ENCODE data around the gene EPHB3.
A peak's percentile ranks its signal among the peaks of the same experiment; 100 is the strongest.

Gene EPHB3

GRCh38 chr3:184543843-184544512 lies 17.6 kb upstream of the EPHB3 start:
- peak; percentile 86 for DNase-seq (ENCODE audit: low spot score)

DNA sequence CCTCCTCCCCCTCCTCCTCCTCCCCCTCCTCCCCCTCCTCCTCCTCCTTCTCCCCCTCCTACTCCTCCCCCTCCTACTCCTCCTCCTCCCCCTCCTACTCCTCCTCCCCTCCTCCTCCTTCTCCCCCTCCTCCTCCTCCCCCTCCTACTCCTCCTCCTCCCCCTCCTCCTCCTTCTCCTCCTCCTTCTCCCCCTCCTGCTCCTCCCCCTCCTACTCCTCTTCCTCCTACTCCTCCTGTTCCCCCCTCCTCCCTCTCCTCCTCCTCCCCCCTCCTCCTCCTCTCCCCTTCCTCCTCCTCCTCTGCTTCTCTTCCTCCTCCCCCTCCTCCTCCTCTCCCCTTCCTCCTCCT lies 17.1 kb upstream of the EPHB3 start:
- DNase-seq (ENCODE audit: low spot score): no peak

DNA sequence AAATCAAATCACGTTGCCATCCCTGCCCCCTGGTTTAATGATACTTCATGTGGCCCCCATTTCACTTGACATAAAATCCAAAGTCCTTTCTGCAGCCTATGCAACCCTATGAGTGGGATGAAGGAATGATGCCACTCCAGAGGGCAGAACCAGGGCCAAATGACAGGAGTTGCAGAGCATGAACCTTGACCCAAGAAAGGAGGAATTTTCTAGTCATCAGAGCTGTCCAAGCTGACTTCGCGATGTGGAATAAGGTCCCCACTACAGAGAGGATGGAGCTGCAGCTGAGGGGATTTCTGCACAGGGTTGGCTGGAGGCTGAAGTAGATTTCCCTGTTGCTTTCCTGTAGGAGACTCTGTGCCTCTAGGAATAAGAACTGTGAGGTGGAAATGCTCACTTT lies 15.8 kb upstream of the EPHB3 start:
- peak; percentile 18 for DNase-seq (ENCODE audit: low spot score)

DNA sequence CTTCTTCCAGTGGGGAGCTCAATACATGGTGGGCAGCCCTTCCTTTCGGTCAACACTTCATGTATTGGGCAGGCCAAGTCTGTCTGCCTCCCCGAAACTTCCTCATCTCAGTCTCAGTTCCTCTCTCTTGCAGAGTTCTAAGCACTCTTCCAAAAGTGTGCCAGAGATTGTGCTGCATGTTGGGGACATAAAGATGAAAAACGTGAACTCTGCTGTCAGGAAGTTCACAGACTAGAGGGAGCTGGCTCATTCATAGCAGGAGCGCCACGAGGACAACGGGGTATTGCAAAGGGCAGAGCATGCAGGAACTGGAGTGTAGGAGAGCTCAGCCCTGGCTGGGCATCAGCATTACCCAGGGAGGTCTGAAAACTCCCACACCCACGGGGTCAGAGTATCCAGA lies 15.3 kb upstream of the EPHB3 start:
- DNase-seq (ENCODE audit: low spot score): peak; percentile 46

DNA sequence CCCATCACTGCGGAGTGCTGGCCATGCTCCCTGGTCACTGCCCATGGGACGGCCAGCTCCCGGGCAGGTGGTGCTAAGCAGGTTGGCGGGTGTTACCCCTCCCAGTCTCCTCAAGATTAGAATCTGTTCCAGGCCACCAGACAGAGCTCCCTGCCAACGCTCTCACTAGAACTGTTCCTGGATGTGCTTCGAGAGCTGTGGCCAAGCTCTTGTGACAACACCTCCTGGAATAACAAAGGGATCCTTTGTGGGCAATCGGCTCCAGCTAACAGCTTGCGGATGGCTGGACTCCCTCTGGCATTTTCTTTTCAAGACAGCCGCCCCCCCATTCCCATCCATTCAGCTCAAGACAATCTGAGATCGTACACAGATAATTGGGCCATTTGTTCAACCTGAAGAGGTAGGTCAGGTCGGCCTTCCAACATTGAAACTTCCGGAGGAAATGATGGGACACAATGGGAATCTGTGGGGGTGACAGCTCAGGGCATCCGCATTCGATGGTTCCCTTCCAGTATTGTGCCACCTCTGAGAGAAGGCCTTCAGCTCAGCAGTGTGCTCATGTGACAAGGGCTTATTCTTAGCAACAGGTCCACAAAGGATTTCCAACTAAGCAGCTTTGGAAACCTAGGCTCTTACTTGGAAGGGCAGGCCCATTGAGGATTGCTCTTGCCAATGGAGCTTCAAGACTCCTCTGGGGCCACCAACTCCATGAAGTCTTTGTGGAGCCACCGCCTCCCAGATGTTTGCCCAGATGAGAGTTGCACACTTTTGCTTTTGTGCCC lies 11.6 kb upstream of the EPHB3 start:
- no peak for DNase-seq (ENCODE audit: low spot score)

- DNase-seq (ENCODE audit: low spot score): no peak
Measured at GRCh38 chr3:184551103-184551502, 10.5 kb upstream of the EPHB3 start.

DNA sequence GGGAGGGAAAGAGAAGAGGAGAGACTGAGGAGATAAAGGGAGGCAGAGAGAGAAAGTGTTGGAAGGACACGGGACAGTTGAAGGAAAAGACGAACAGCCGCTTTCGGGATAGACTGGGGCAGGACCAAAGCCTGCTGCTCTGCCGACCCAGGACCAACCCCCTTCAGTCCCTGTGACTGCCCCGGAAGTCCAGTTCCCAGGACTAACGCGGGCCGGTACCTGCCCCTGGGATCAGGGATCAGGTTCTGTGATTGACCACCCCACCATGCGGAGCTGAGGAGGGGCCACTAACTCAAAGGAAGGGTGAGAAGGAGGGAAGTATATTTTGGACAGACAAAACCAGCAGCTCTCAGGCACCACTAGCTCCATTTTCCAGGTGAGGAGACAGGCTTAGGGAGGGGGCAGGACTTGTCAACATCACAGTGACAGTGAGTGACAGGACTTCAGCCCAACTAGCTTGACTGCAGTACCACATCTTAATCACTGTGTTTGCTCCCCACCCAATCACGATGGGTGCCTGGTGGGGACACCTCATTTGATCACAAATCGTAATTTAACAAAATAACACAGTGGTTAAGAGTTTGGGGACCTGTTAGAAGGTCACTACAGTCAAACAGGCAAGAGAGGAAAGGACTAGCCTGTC lies 9.8 kb upstream of the EPHB3 start:
- DNase-seq (ENCODE audit: low spot score): no peak

DNA sequence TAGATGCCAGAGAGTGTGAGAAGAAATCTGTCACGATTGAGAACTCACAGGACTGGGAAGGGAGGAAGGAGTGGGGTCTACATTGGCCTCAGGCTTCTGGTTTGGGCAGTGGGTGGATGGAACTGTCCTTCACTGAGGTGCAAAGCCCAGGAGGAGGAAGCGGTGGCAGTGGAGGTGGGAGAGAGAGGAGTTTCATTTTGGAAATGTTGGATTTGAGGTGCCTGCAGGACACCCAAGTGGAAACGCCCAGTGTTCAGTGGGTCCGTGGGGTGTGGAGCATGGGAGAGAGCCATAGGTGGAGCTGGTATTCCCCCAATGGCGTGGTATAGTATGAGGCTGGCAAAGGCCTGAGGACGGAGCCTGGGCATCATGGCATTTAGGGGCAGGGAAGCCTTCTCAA lies 9.3 kb upstream of the EPHB3 start:
- no peak for DNase-seq (ENCODE audit: low spot score)

- DNase-seq (ENCODE audit: low spot score): no peak
Measured at GRCh38 chr3:184552863-184553262, 8.7 kb upstream of the EPHB3 start.

GRCh38 chr3:184553385-184553784 lies 8.2 kb upstream of the EPHB3 start:
- DNase-seq (ENCODE audit: low spot score): no peak

- DNase-seq (ENCODE audit: low spot score): no peak
Measured at GRCh38 chr3:184554461-184554860, 7.1 kb upstream of the EPHB3 start.

GRCh38 chr3:184556582-184557347 lies 4.8 kb upstream of the EPHB3 start:
- DNase-seq (ENCODE audit: low spot score): no peak

DNA sequence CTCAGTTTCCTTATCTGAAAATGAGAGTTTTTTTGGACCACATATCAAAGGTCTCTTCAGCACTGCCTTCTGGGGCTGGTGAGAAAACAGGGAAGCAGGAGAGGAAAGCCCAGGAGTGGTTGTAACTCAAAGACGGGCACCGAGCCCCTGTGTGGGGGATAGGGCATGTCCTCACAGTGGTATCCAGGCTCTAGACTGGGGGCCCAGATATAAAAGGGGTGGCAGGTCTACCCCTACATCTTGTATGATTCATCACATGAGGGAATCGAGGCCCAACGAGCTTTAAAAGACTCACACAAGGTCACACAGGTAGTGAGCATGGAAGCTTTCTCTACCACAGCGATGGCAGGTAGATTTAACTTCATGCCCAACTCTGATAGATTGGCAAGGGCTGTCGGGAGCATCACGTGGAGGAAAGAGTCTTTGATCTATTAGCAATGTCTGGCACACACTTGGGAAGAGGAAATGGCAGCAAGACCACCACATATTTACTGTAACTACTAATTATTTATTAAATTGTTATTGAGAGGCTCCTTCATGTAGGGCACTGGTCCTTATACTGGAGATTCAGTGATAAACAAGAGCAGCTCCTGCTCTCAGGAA lies 4.1 kb upstream of the EPHB3 start:
- DNase-seq (ENCODE audit: low spot score): no peak

DNA sequence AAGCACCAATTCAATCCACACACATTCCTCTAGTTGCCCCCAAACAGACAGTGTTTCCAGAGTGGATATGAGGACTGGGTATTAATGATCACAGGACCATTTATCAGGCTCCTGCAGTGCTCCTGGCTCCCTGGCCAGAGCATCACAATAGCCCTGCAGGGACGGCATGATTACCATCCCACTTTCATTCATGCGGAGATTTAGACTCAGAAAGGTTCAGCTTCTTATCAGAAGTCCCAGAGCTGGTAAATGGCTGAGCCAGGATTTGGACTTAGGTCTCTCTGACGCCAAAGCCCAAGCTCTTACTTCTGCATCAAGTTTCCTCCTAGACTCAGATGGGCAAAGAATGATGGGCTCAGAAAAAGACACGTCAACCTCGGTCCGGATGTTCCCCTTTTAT lies 2.9 kb upstream of the EPHB3 start:
- no peak for DNase-seq (ENCODE audit: low spot score)

GRCh38 chr3:184559336-184559735 lies 2.2 kb upstream of the EPHB3 start:
- DNase-seq (ENCODE audit: low spot score): no peak

GRCh38 chr3:184560531-184560930 lies 1.1 kb upstream of the EPHB3 start:
- DNase-seq (ENCODE audit: low spot score): no peak

GRCh38 chr3:184561913-184562877 lies 610 bp downstream of the EPHB3 start:
- DNase-seq (ENCODE audit: low spot score): no peak

GRCh38 chr3:184562878-184563560 lies 1.4 kb downstream of the EPHB3 start:
- no peak for DNase-seq (ENCODE audit: low spot score)

- no peak for DNase-seq (ENCODE audit: low spot score)
Measured at GRCh38 chr3:184563561-184563925, 2.0 kb downstream of the EPHB3 start.

DNA sequence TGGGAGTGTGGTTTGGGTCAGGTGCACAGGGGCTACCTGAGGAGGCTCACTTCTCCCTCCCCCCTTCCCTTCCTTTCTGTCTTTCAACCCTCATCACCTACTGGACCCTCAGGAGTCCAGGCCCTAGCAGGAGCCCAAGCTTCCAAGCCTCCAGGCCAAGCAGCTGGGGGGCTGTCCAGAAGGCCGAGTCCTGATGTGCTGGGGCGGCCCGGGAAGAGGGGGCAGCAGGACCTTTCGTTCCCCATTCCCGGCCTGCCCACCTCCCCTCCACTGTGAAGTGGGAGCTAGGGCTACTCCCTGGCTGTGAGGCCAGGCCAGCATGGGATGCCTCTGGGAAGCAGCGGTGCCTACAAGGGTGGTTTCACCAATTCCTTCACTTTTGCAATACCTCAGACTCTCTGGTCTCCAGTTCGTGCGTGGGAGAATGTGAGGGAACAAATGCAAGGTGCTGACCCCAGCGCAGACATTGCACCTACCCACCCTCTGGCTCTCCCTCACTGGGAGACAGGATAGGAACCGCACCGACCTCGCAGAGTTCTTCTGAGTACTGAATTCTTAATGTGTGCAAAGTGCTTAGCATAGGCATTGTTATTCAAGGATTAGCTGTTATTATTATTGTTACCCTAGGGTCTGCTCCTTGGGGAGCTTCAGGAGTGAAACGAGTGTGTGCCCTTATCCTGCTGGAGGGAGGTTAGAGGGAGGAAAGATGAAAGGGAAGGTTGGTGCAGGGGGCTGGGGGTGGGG lies 2.5 kb downstream of the EPHB3 start:
- DNase-seq (ENCODE audit: low spot score): no peak
